GM23338 (cell line): ENCODE data around the gene TMEM138. TPM values are rescaled to one million over a fixed set of nuclear protein-coding genes. Genes with fewer than 3 reads are reported as not detected.

ENCODE experiments used
- ATAC-seq: fragments of 200-7000 bp; cut with Tn5 transposase; 3 replicates; pipeline ENCODE4 v1.9.1; 2020
- DNase-seq: peaks from one replicate; pipeline ENCODE4 v3.0.0-alpha.2; 2015; ENCODE audit warnings: low spot score
- H2AFZ ChIP-seq: fragments of 200-600 bp; sonication (generic); 2 replicates; pipeline ENCODE4 v1.8.0; 2016; ENCODE audit warnings: antibody characterized with exemption, mild to moderate bottlenecking, moderate library complexity
- H3F3A ChIP-seq: fragments of 200-600 bp; sonication (generic); replicated peaks from 2 replicates; pipeline ENCODE4 v1.8.0; 2017; ENCODE audit warnings: antibody characterized with exemption, mixed run types, low read depth
- H3K27ac ChIP-seq: fragments of 200-600 bp; sonication (generic); 2 replicates; pipeline ENCODE4 v1.6.1; 2016; ENCODE audit warnings: low read depth
- H3K27me3 ChIP-seq: fragments of 200-600 bp; sonication (generic); 2 replicates; pipeline ENCODE4 v1.8.0; 2016; ENCODE audit warnings: mild to moderate bottlenecking, mixed run types, moderate library complexity; ENCODE audit not compliant: insufficient read depth
- H3K36me3 ChIP-seq: fragments of 200-600 bp; sonication (generic); 2 replicates; pipeline ENCODE4 v1.8.0; 2016; ENCODE audit warnings: mild to moderate bottlenecking; ENCODE audit not compliant: insufficient read depth
- H3K4me1 ChIP-seq: fragments of 200-600 bp; sonication (generic); 2 replicates; pipeline ENCODE4 v1.8.0; 2016; ENCODE audit warnings: mild to moderate bottlenecking, moderate library complexity; ENCODE audit not compliant: insufficient read depth
- H3K4me2 ChIP-seq: fragments of 200-600 bp; sonication (generic); 2 replicates; pipeline ENCODE4 v1.7.1; 2017; ENCODE audit warnings: mixed run types
- H3K4me3 ChIP-seq: fragments of 200-600 bp; sonication (generic); 2 replicates; pipeline ENCODE4 v1.6.1; 2016; ENCODE audit warnings: mixed run types
- H3K79me2 ChIP-seq: fragments of 200-600 bp; sonication (generic); replicated peaks from 2 replicates; pipeline ENCODE4 v1.8.0; 2017; ENCODE audit warnings: mild to moderate bottlenecking; ENCODE audit not compliant: insufficient read depth
- H3K9me2 ChIP-seq: fragments of 200-600 bp; sonication (generic); 2 replicates; pipeline ENCODE4 v1.8.0; 2017; ENCODE audit not compliant: insufficient read depth
- H4K20me1 ChIP-seq: fragments of 200-600 bp; sonication (generic); replicated peaks from 2 replicates; pipeline ENCODE4 v1.8.0; 2017; ENCODE audit warnings: mild to moderate bottlenecking; ENCODE audit not compliant: insufficient read depth
- H3K27ac Mint-ChIP-seq: 2 replicates; pipeline ENCODE4 v1.8.0; 2020; ENCODE audit warnings: inconsistent platforms, mild to moderate bottlenecking, moderate library complexity, mixed read lengths
- H3K27me3 Mint-ChIP-seq: 3 replicates; pipeline ENCODE4 v1.8.0; 2022; ENCODE audit warnings: low read depth, mild to moderate bottlenecking, moderate library complexity, mixed read lengths, inconsistent platforms; ENCODE audit not compliant: insufficient read depth, poor library complexity
- H3K36me3 Mint-ChIP-seq: 3 replicates; pipeline ENCODE4 v1.8.0; 2021; ENCODE audit warnings: low read depth, mild to moderate bottlenecking, inconsistent platforms, moderate library complexity, mixed read lengths
- H3K4me1 Mint-ChIP-seq: 3 replicates; pipeline ENCODE4 v1.8.0; 2020; ENCODE audit warnings: mild to moderate bottlenecking, inconsistent platforms, mixed read lengths
- H3K4me3 Mint-ChIP-seq: 3 replicates; pipeline ENCODE4 v1.8.0; 2021; ENCODE audit warnings: moderate library complexity, mild to moderate bottlenecking, inconsistent platforms, mixed read lengths
- H3K9me3 Mint-ChIP-seq: 3 replicates; pipeline ENCODE4 v1.8.0; 2020; ENCODE audit warnings: moderate library complexity, mild to moderate bottlenecking, inconsistent platforms, mixed read lengths
- CREB1 ChIP-seq: fragments of 250-450 bp; sonication (Bioruptor Pico); IDR thresholded peaks from 2 replicates; pipeline ENCODE4 v1.5.0; 2020; ENCODE audit warnings: low read depth, mild to moderate bottlenecking, moderate library complexity
- CTCF ChIP-seq, 2 experiments: fragments of 200-600 bp in 1 of 2; sonication (generic) in 1 of 2; conservative IDR thresholded peaks; 2 replicates each; pipeline versions ENCODE4 v1.5.1 to v1.6.1; 2016 to 2017; ENCODE audit warnings: antibody characterized with exemption in 2 of 2, low read depth in 2 of 2, mild to moderate bottlenecking in 2 of 2, moderate library complexity in 1 of 2
- ETS1 ChIP-seq: IDR thresholded peaks from 2 replicates; pipeline ENCODE4 v1.6.1; 2016; ENCODE audit warnings: antibody characterized with exemption
- EZH2 ChIP-seq: fragments of 200-600 bp; sonication (generic); IDR thresholded peaks from one replicate; pipeline ENCODE4 v1.8.0; 2017; ENCODE audit warnings: antibody characterized with exemption, mild to moderate bottlenecking, low read depth; ENCODE audit not compliant: unreplicated experiment
- EZH2phosphoT487 ChIP-seq: fragments of 200-600 bp; sonication (generic); IDR thresholded peaks from one replicate; pipeline ENCODE4 v1.8.1; 2018; ENCODE audit warnings: antibody characterized with exemption; ENCODE audit not compliant: unreplicated experiment
- JUNB ChIP-seq: IDR thresholded peaks from one replicate; pipeline ENCODE4 v1.6.1; 2016; ENCODE audit warnings: antibody characterized with exemption; ENCODE audit not compliant: unreplicated experiment
- NANOG ChIP-seq: IDR thresholded peaks from 2 replicates; pipeline ENCODE4 v1.6.1; 2016; ENCODE audit warnings: antibody characterized with exemption, borderline replicate concordance
- POLR2AphosphoS5 ChIP-seq: IDR thresholded peaks from 2 replicates; pipeline ENCODE4 v1.6.1; 2016; ENCODE audit warnings: antibody characterized with exemption, low read depth
- REST ChIP-seq: IDR thresholded peaks from one replicate; pipeline ENCODE4 v1.6.1; 2018; ENCODE audit warnings: antibody characterized with exemption; ENCODE audit not compliant: unreplicated experiment
- ZNF114 ChIP-seq: fragments of 250-450 bp; sonication (Bioruptor Pico); IDR thresholded peaks from 2 replicates; pipeline ENCODE4 v1.5.0; 2020; ENCODE audit warnings: mild to moderate bottlenecking, moderate library complexity
- polyA plus RNA-seq: library from polyadenylated mRNA; unstranded; fragments of >200 nt; fragmentation: Nextera tagmentation; extraction: Ambion mirVana; gene quantifications from 2 replicates; pipeline ENCODE4 v1.2.1, GENCODE V29; 2016
- total RNA-seq: library from RNA; depleted of rRNA; stranded (reverse); fragments of >200 nt; shearing (Covaris generic); gene quantifications from 2 replicates; pipeline ENCODE4 v1.2.3, GENCODE V29; 2014

Gene TMEM138
- total and polyA plus RNA-seq, 2 experiments from 2014 or later, result 30.2 to 32.1 TPM

GRCh38 chr11:61368646-61369045, 6.5 kb downstream of the TMEM138 start (continued):
- TF ChIP-seq CTCF (conservative IDR thresholded peaks at IDR 0.05; ENCODE audit: low read depth in 2 of 2) (no peak), EZH2phosphoT487 (no peak)

DNA sequence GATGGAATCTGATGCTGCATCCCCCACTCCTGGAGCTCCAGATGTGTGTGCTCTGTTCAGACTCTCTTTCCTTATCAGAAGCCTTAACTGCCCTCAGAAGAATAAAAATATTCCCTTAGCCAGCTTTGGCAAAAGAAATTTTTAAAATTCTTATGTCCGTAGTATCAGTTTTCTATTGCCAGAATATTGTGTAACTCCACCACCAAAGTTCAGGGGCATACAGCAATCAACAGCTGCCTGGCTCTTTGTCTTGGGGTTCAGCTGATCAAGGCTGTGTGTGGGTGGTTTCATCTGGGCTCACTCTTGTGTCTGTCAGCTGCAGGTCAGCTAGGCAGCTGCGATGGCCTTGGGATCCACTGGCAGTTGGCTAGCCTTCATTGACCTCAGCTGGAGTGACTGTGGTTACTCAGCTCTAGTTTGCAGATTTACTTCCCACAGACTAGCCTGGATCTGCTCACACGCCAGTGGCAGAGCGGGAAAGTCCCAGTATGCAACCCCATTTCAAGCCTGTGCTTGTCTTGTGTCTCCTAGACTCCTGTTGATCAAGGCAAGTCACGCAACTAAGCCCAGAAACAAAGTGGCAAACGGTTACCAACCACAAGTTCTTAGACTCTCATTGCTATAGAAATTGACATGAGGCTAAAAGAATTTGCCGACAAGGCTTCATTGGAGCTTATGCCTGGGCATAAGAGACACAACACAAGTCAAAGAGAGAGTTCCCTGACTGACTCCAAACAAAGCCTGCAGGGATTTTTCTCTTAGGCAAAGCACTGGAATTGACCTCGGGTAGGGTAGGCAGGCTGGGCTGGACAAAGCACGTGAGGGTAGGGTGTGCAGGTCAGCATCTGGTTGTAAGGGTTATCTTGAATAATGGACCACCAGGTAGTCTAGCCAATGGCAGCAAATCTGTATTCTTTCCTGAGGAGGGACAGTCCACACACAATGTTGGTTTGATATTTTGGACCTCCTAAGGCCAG, 7.5 kb downstream of the TMEM138 start:
- Histone ChIP-seq H3K9me2 (no peaks in the 10 kb centered on the region), H3K4me3 (no peak overlapping the region), H2AFZ (no peak overlapping the region), H3K27ac (no peak overlapping the region), H4K20me1 (peaks cover 5% of the 10 kb centered on the region), H3K36me3 (peaks cover 59% of the 10 kb centered on the region), H3K4me2 (no peak overlapping the region), H3K27me3 (no peaks in the 10 kb centered on the region), H3K79me2 (no peaks in the 10 kb centered on the region), H3F3A (peaks cover 3% of the 10 kb centered on the region; the same call in 1 of the 2 replicates), H3K4me1 (no peaks in the 10 kb centered on the region)
- no peak for ATAC-seq
- H3K36me3 Mint-ChIP-seq, result peaks cover 92% of the 10 kb centered on the region
- H3K4me3 Mint-ChIP-seq, result no peak overlapping the region
- DNase-seq, result no peak
- peaks cover 42% of the 10 kb centered on the region for H3K9me3 Mint-ChIP-seq
- H3K4me1 Mint-ChIP-seq, result no peaks in the 10 kb centered on the region
- H3K27me3 Mint-ChIP-seq, result peaks cover 5% of the 10 kb centered on the region
- TF ChIP-seq NANOG, result no peak
- no peak for TF ChIP-seq ZNF114 (CRISPR knock-in tag)
- TF ChIP-seq REST, result no peak
- no peak for TF ChIP-seq EZH2phosphoT487
- no peak for TF ChIP-seq JUNB
- no peak for TF ChIP-seq CREB1
- no peak for TF ChIP-seq ETS1
- TF ChIP-seq EZH2, result no peak
- TF ChIP-seq POLR2AphosphoS5, result no peak
- H3K27ac Mint-ChIP-seq, result no peak overlapping the region
